Keratinocyte (primary cell): Measurements from ENCODE around the gene LMOD1.

Source experiments
- EZH2 ChIP-seq: IDR thresholded peaks from one replicate; pipeline ENCODE4 v1.6.1; 2012; ENCODE audit warnings: inconsistent platforms, mild to moderate bottlenecking, low read length, moderate library complexity
- TF ChIP-seq, protein P1 (sequence below), 3 experiments: IDR thresholded peaks in 1 of 3; conservative IDR thresholded peaks in 1 of 3; optimal IDR thresholded peaks in 1 of 3; 2 replicates in 2 of 3; 3 replicates in 1 of 3; pipeline versions ENCODE3 to v1.5.1; 2011; ENCODE audit warnings: low read length in 3 of 3, mild to moderate bottlenecking in 3 of 3, moderate library complexity in 2 of 3, control low read depth in 1 of 3, inconsistent platforms in 1 of 3; ENCODE audit not compliant: insufficient read depth in 2 of 3; ENCODE audit errors: extremely low read depth in 1 of 3

DNA sequence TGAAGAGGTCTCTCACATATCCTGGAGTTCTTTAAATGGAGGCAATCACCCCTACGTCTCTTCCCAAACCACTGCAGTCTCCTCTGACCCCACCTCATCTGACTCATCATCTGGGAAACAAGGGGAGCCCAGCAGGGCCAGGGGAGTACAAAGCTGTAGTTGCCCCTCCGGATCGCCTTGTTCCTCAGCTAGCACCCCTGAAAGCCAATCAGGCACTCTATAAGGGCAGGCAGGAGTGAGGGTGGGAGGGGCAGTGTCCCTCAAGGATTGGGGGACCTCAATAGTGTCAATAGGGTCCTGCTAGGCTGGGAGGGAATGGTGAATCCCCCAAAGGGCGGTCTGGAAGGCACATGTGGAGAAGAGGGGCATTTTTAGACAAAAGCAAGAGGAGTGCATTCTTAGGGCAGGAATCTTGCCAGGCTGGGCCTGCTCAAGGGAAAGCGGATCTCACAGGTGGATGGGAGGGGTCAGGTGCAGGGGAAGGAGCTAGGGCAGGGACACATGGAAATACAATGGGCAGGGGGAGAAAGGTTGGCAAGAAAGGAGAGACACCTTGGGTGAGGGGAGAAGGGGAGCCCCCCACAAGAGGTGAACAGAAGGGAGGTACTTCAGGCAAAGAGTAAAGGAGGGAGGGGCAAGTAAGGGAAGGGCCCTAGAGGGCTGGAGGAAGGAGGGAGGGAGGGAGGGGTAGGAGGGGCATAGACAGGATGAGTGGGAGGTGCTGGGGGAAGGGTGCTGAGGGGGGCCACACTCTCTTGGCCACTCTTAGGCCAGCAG is 51.8 kb downstream of the LMOD1 start:
- TF ChIP-seq, protein P1, sequence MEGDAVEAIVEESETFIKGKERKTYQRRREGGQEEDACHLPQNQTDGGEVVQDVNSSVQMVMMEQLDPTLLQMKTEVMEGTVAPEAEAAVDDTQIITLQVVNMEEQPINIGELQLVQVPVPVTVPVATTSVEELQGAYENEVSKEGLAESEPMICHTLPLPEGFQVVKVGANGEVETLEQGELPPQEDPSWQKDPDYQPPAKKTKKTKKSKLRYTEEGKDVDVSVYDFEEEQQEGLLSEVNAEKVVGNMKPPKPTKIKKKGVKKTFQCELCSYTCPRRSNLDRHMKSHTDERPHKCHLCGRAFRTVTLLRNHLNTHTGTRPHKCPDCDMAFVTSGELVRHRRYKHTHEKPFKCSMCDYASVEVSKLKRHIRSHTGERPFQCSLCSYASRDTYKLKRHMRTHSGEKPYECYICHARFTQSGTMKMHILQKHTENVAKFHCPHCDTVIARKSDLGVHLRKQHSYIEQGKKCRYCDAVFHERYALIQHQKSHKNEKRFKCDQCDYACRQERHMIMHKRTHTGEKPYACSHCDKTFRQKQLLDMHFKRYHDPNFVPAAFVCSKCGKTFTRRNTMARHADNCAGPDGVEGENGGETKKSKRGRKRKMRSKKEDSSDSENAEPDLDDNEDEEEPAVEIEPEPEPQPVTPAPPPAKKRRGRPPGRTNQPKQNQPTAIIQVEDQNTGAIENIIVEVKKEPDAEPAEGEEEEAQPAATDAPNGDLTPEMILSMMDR (optimal IDR thresholded peaks at IDR 0.05 in 1 of 3, IDR thresholded peaks at IDR 0.05 in 1 of 3, conservative IDR thresholded peaks at IDR 0.05 in 1 of 3; ENCODE audit: extremely low read depth in 1 of 3, insufficient read depth in 2 of 3, low read length in 3 of 3) = no peak
- TF ChIP-seq EZH2 = no peak
